Cardiac septum (tissue), 1 donor: ENCODE data around the gene BCL2. TPM values are rescaled to one million over a fixed set of nuclear protein-coding genes. Genes with fewer than 3 reads are reported as not detected.

Experiments used
- DNase-seq: peaks from one replicate; pipeline ENCODE4 v3.0.0-alpha.2; 2020; ENCODE audit warnings: low spot score
- intact Hi-C: fragments of 100-400 bp; cut with DNase I; formaldehyde crosslinking; loops from one replicate; pipeline ENCODE4 v1.14.0; 2022
- total RNA-seq: library from RNA; stranded (reverse); fragmentation: NEBNext Ultra II Directional; extraction: Animal tissue kit (Norgen Biotek cat#: 25700); gene quantifications from one replicate; pipeline ENCODE4 v1.2.1, GENCODE V29; 2021
- donor health status: DM: no; HTN: no; CAD: no.

BCL2 gene
- total RNA-seq, 1 donor from 2014 or later = 25.9 TPM

- DNase-seq = no peak
- intact Hi-C loops = no loop called here
Observed at GRCh38 chr18:63155910-63156773, 163.4 kb downstream of the BCL2 start.

- intact Hi-C loops = no loop called here
- DNase-seq = peak; percentile 85
Observed at GRCh38 chr18:63155169-63155852, 164.3 kb downstream of the BCL2 start.

GRCh38 chr18:63154350-63155152 is 165.0 kb downstream of the BCL2 start:
- intact Hi-C loops = no loop called here
- DNase-seq = no peak

- DNase-seq = no peak
- intact Hi-C loops = no loop called here
Observed at GRCh38 chr18:63152791-63153190, 166.8 kb downstream of the BCL2 start.

GRCh38 chr18:63152096-63152495 is 167.5 kb downstream of the BCL2 start:
- intact Hi-C loops = no loop called here

GRCh38 chr18:63151539-63151938 is 168.0 kb downstream of the BCL2 start:
- intact Hi-C loops = no loop called here

More at GRCh38 chr18:63152096-63152495, 167.5 kb downstream of the BCL2 start:
- DNase-seq = no peak

GRCh38 chr18:63150942-63151421 is 168.6 kb downstream of the BCL2 start:
- no peak for DNase-seq
- intact Hi-C loops = no loop called here

More at GRCh38 chr18:63151539-63151938, 168.0 kb downstream of the BCL2 start:
- no peak for DNase-seq

- no peak for DNase-seq
- intact Hi-C loops = no loop called here
Observed at GRCh38 chr18:63150326-63150725, 169.2 kb downstream of the BCL2 start.

GRCh38 chr18:63149302-63149587 is 170.3 kb downstream of the BCL2 start:
- intact Hi-C loops = no loop called here
- no peak for DNase-seq

GRCh38 chr18:63148449-63149301 is 170.9 kb downstream of the BCL2 start:
- no peak for DNase-seq
- intact Hi-C loops = no loop called here

- no peak for DNase-seq
- intact Hi-C loops = no loop called here
Observed at GRCh38 chr18:63147973-63148372, 171.6 kb downstream of the BCL2 start.

GRCh38 chr18:63146828-63147409 is 172.7 kb downstream of the BCL2 start:
- no peak for DNase-seq
- intact Hi-C loops = no loop called here

GRCh38 chr18:63145851-63146555 is 173.6 kb downstream of the BCL2 start:
- no peak for DNase-seq
- intact Hi-C loops = no loop called here

GRCh38 chr18:63145166-63145850 is 174.3 kb downstream of the BCL2 start:
- no peak for DNase-seq
- intact Hi-C loops = no loop called here

GRCh38 chr18:63144748-63145147 is 174.8 kb downstream of the BCL2 start:
- DNase-seq = no peak
- intact Hi-C loops = loop anchor here (5.0 kb wide), 1 partner anchor 38 kb away; no protein-coding TSS in a partner anchor

- no peak for DNase-seq
- intact Hi-C loops = loop anchor here (5.0 kb wide), 1 partner anchor 39 kb away; no protein-coding TSS in a partner anchor
Observed at GRCh38 chr18:63143330-63143771, 176.2 kb downstream of the BCL2 start.

- DNase-seq = no peak
- intact Hi-C loops = loop anchor here (5.0 kb wide), 1 partner anchor 40 kb away; no protein-coding TSS in a partner anchor
Observed at GRCh38 chr18:63142594-63143225, 176.9 kb downstream of the BCL2 start.
